HepG2 (cell line): Measurements from ENCODE around the gene MYO15A. TPM values are rescaled to one million over a fixed set of nuclear protein-coding genes. Genes with fewer than 3 reads are reported as not detected.

ENCODE experiments used
- ATAC-seq: fragments of 200-7000 bp; cut with Tn5 transposase; 3 replicates; pipeline ENCODE4 v1.9.1; 2020; ENCODE audit warnings: mild to moderate bottlenecking, moderate library complexity
- BruUV-seq: library from RNA; stranded (reverse); fragments of 400-500 nt; replicated peaks from 2 replicates; lab custom pipeline; 2021; lab: Mats Ljungman, UMichigan
- CTCF ChIA-PET: fragments of 300-600 bp; formaldehyde crosslinking; extraction: SDS; loops from one replicate; lab custom pipeline; 2021; ENCODE audit warnings: low total read pairs, inconsistent platforms, low intra/inter-chr PET ratio; lab: Yijun Ruan, JAX
- POLR2A ChIA-PET: fragments of 350-600 bp; sonication (Branson Sonifier 250); formaldehyde crosslinking; loops from one replicate; lab custom pipeline; 2020; ENCODE audit warnings: antibody characterized with exemption, inconsistent platforms; lab: Yijun Ruan, JAX
- DNase-seq: peaks from one replicate; pipeline ENCODE4 v3.0.0-alpha.2; 2015; ENCODE audit warnings: low spot score
- FAIRE-seq: peaks from 3 replicates; lab custom pipeline; 2011; peaks lifted over from hg19 to GRCh38; lab: Jason Lieb, UNC
- H2AFZ ChIP-seq: one replicate; pipeline ENCODE4 v1.6.1; 2011; ENCODE audit warnings: low read length, inconsistent platforms
- H3K27ac ChIP-seq: fragments of 300-600 bp; 3 replicates; pipeline ENCODE4 v1.8.0; 2011; ENCODE audit warnings: mixed run types, mild to moderate bottlenecking, mixed read lengths, low read length, inconsistent platforms; ENCODE audit not compliant: insufficient read depth; ENCODE audit errors: extremely low read length
- H3K27me3 ChIP-seq, 2 experiments: fragments of 200-600 bp in 1 of 2; 2 replicates in 1 of 2; 3 replicates in 1 of 2; pipeline versions ENCODE4 v1.6.0 to v1.8.0; 2011; ENCODE audit warnings: low read length in 2 of 2, mild to moderate bottlenecking in 2 of 2, moderate library complexity in 2 of 2, inconsistent platforms in 1 of 2; ENCODE audit not compliant: insufficient read depth in 2 of 2, control insufficient read depth in 1 of 2
- H3K36me3 ChIP-seq, 2 experiments: fragments of 200-600 bp in 1 of 2; replicated peaks in 1 of 2; 2 replicates in 1 of 2; 3 replicates in 1 of 2; pipeline versions ENCODE4 v1.5.1 to v1.8.0; 2011; ENCODE audit warnings: low read length in 2 of 2, inconsistent platforms in 1 of 2; ENCODE audit not compliant: insufficient read depth in 2 of 2, control insufficient read depth in 1 of 2
- H3K4me1 ChIP-seq: 2 replicates; pipeline ENCODE4 v1.5.1; 2012; ENCODE audit warnings: low read length, inconsistent platforms; ENCODE audit not compliant: insufficient read depth
- H3K4me2 ChIP-seq: 2 replicates; pipeline ENCODE4 v1.6.0; 2011; ENCODE audit warnings: low read depth, low read length, inconsistent platforms
- H3K4me3 ChIP-seq, 3 experiments: fragments of 200-600 bp in 1 of 3; sonication (generic), shearing (Covaris generic) in 1 of 3; replicated peaks in 1 of 3; 2 replicates each; pipeline ENCODE4 v1.5.1; 2011 to 2016; ENCODE audit warnings: low read length in 3 of 3, inconsistent platforms in 2 of 3, low read depth in 2 of 3, mild to moderate bottlenecking in 2 of 3, control low read depth in 1 of 3, mixed read lengths in 1 of 3; ENCODE audit not compliant: insufficient read depth in 1 of 3
- H3K79me2 ChIP-seq: one replicate; pipeline ENCODE4 v1.6.1; 2011; ENCODE audit warnings: low read length, inconsistent platforms; ENCODE audit not compliant: insufficient read depth
- H3K9ac ChIP-seq: 2 replicates; pipeline ENCODE4 v1.6.0; 2011; ENCODE audit warnings: mild to moderate bottlenecking, low read depth, low read length, inconsistent platforms; ENCODE audit not compliant: insufficient read depth
- H3K9me3 ChIP-seq: 2 replicates; pipeline ENCODE4 v1.5.1; 2012; ENCODE audit warnings: mild to moderate bottlenecking, low read length
- H4K20me1 ChIP-seq: 2 replicates; pipeline ENCODE4 v1.6.0; 2011; ENCODE audit warnings: inconsistent platforms, mild to moderate bottlenecking, low read length, moderate library complexity; ENCODE audit not compliant: insufficient read depth
- PBX2 ChIP-seq: IDR thresholded peaks from 2 replicates; pipeline ENCODE4 v1.6.1; 2016; ENCODE audit warnings: control low read depth
- PTBP1 ChIP-seq: fragments of 200-400 bp; formaldehyde crosslinking; IDR thresholded peaks from 2 replicates; pipeline ENCODE4 v1.6.1; 2018; ENCODE audit warnings: low read length, low read depth; ENCODE audit not compliant: poor library complexity, severe bottlenecking
- ZNF383 ChIP-seq: sonication (generic); formaldehyde crosslinking; IDR thresholded peaks from 2 replicates; pipeline ENCODE4 v1.4.0; 2020; ENCODE audit warnings: missing genetic modification reagents, mild to moderate bottlenecking, borderline replicate concordance
- WGBS: methylation state at CpG from one replicate; pipeline ENCODE4 v1.1.6; 2017; ENCODE audit warnings: low lambda C conversion rate; 5-methylcytosine and 5-hydroxymethylcytosine counted together
- in situ Hi-C: cut with HindIII; loops from 2 replicates; pipeline ENCODE4 v1.10.0; 2017; ENCODE audit warnings: low pct_unique_long_range_greater_than_20kb; ENCODE audit not compliant: extremely low pct_ligation_motif_present
- intact Hi-C: fragments of 100-400 bp; cut with micrococcal nuclease; formaldehyde crosslinking; loops from one replicate; pipeline ENCODE4 v1.10.0; 2022; ENCODE audit not compliant: unreplicated experiment
- polyA plus RNA-seq, 8 experiments: library from polyadenylated mRNA; depleted of rRNA in 3 of 8; stranded (reverse) in 7 of 8; unstranded in 1 of 8; fragments of >200 nt; fragmentation: Illumina TruSeq in 4 of 8; extraction: Trizol in 4 of 8; gene quantifications; 2 replicates each; pipeline versions ENCODE4 v1.2.1 to v1.2.3, GENCODE V29; 2011 to 2016; ENCODE audit warnings: low read depth in 4 of 8, missing spikeins in 1 of 8, mixed read lengths in 1 of 8; ENCODE audit not compliant: insufficient read depth in 1 of 8
- total RNA-seq, 5 experiments: library from RNA; depleted of rRNA; stranded (reverse); fragments of >200 nt; fragmentation: Illumina TruSeq; extraction: Trizol; gene quantifications; 2 replicates each; pipeline ENCODE4 v1.2.3, GENCODE V29; 2016; ENCODE audit warnings: low read depth in 1 of 5
- TF ChIP-seq, protein P1 (sequence below): sonication (generic); formaldehyde crosslinking; IDR thresholded peaks from 2 replicates; pipeline ENCODE4 v1.5.0; 2020; ENCODE audit warnings: missing genetic modification reagents
- TF ChIP-seq, protein P2 (sequence below): sonication (generic); formaldehyde crosslinking; IDR thresholded peaks from 2 replicates; pipeline ENCODE4 v1.5.1; 2020; ENCODE audit warnings: missing genetic modification reagents, mild to moderate bottlenecking, borderline replicate concordance
- TF ChIP-seq, protein P3 (sequence below): sonication (generic); formaldehyde crosslinking; IDR thresholded peaks from 2 replicates; pipeline ENCODE4 v1.9.0; 2021; ENCODE audit warnings: mild to moderate bottlenecking, missing genetic modification reagents
- TF ChIP-seq, protein P4 (sequence below): sonication (generic); formaldehyde crosslinking; IDR thresholded peaks from 2 replicates; pipeline ENCODE4 v1.4.0; 2020; ENCODE audit warnings: missing genetic modification reagents

The MYO15A gene
- total and polyA plus RNA-seq, 2 of the 13 experiments (the other 11 are each of a cell fraction or from before 2014, with no cell fraction given) = 0.07 to 0.20 TPM

GRCh38 chr17:18195246-18195645 lies 86.7 kb downstream of the MYO15A start:
- no peak for DNase-seq
- H3K4me3 ChIP-seq = no peak overlapping the region
- H3K36me3 ChIP-seq = peaks cover 44 to 74% of the 10 kb centered on the region in 2 experiments
- no TSS peak for BruUV-seq
- H3K9ac ChIP-seq = no peak overlapping the region
- peaks cover 92% of the 10 kb centered on the region for H3K79me2 ChIP-seq
- POLR2A ChIA-PET = no interaction called here
- 96% methylated on average over 5 of the region's 5 CpGs for WGBS
- H3K4me1 ChIP-seq = peaks cover 24% of the 10 kb centered on the region
- no peak overlapping the region for H3K27ac ChIP-seq
- peaks cover 52% of the 10 kb centered on the region for H4K20me1 ChIP-seq
- ATAC-seq = no peak
- no peak overlapping the region for H2AFZ ChIP-seq
- in situ Hi-C loops = no loop called here
- intact Hi-C loops = no loop called here
- no peak for TF ChIP-seq ZNF383 (CRISPR knock-in tag)
- TF ChIP-seq PTBP1 = no peak
- TF ChIP-seq, protein P1, sequence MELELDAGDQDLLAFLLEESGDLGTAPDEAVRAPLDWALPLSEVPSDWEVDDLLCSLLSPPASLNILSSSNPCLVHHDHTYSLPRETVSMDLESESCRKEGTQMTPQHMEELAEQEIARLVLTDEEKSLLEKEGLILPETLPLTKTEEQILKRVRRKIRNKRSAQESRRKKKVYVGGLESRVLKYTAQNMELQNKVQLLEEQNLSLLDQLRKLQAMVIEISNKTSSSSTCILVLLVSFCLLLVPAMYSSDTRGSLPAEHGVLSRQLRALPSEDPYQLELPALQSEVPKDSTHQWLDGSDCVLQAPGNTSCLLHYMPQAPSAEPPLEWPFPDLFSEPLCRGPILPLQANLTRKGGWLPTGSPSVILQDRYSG = no peak
- TF ChIP-seq, protein P2, sequence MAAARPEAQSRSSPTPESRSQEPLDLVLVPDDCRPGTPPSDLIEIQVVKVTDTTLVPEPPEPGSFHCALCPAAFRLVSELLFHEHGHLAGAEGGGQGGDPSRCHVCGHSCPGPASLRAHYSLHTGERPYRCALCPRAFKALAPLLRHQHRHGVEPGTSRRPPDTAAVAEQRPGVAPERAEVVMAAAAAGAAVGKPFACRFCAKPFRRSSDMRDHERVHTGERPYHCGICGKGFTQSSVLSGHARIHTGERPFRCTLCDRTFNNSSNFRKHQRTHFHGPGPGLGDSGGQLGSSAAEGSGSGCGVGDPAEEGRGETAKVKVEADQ (CRISPR knock-in tag) = no peak
- TF ChIP-seq, protein P3, sequence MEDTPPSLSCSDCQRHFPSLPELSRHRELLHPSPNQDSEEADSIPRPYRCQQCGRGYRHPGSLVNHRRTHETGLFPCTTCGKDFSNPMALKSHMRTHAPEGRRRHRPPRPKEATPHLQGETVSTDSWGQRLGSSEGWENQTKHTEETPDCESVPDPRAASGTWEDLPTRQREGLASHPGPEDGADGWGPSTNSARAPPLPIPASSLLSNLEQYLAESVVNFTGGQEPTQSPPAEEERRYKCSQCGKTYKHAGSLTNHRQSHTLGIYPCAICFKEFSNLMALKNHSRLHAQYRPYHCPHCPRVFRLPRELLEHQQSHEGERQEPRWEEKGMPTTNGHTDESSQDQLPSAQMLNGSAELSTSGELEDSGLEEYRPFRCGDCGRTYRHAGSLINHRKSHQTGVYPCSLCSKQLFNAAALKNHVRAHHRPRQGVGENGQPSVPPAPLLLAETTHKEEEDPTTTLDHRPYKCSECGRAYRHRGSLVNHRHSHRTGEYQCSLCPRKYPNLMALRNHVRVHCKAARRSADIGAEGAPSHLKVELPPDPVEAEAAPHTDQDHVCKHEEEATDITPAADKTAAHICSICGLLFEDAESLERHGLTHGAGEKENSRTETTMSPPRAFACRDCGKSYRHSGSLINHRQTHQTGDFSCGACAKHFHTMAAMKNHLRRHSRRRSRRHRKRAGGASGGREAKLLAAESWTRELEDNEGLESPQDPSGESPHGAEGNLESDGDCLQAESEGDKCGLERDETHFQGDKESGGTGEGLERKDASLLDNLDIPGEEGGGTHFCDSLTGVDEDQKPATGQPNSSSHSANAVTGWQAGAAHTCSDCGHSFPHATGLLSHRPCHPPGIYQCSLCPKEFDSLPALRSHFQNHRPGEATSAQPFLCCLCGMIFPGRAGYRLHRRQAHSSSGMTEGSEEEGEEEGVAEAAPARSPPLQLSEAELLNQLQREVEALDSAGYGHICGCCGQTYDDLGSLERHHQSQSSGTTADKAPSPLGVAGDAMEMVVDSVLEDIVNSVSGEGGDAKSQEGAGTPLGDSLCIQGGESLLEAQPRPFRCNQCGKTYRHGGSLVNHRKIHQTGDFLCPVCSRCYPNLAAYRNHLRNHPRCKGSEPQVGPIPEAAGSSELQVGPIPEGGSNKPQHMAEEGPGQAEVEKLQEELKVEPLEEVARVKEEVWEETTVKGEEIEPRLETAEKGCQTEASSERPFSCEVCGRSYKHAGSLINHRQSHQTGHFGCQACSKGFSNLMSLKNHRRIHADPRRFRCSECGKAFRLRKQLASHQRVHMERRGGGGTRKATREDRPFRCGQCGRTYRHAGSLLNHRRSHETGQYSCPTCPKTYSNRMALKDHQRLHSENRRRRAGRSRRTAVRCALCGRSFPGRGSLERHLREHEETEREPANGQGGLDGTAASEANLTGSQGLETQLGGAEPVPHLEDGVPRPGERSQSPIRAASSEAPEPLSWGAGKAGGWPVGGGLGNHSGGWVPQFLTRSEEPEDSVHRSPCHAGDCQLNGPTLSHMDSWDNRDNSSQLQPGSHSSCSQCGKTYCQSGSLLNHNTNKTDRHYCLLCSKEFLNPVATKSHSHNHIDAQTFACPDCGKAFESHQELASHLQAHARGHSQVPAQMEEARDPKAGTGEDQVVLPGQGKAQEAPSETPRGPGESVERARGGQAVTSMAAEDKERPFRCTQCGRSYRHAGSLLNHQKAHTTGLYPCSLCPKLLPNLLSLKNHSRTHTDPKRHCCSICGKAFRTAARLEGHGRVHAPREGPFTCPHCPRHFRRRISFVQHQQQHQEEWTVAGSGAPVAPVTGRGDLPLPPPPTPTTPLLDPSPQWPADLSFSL (CRISPR knock-in tag) = no peak
- TF ChIP-seq, protein P4, sequence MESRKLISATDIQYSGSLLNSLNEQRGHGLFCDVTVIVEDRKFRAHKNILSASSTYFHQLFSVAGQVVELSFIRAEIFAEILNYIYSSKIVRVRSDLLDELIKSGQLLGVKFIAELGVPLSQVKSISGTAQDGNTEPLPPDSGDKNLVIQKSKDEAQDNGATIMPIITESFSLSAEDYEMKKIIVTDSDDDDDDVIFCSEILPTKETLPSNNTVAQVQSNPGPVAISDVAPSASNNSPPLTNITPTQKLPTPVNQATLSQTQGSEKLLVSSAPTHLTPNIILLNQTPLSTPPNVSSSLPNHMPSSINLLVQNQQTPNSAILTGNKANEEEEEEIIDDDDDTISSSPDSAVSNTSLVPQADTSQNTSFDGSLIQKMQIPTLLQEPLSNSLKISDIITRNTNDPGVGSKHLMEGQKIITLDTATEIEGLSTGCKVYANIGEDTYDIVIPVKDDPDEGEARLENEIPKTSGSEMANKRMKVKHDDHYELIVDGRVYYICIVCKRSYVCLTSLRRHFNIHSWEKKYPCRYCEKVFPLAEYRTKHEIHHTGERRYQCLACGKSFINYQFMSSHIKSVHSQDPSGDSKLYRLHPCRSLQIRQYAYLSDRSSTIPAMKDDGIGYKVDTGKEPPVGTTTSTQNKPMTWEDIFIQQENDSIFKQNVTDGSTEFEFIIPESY (CRISPR knock-in tag) = no peak
- no peak for TF ChIP-seq PBX2 (CRISPR knock-in tag)
- no peaks in the 10 kb centered on the region for H3K9me3 ChIP-seq
- H3K4me2 ChIP-seq = no peak overlapping the region
- FAIRE-seq = no peak
- H3K27me3 ChIP-seq = no peaks in the 10 kb centered on the region
- CTCF ChIA-PET = no interaction called here
